Lung (tissue), 12 donors: ENCODE measurements around the gene GRHPR. TPM values are rescaled to one million over a fixed set of nuclear protein-coding genes. Genes with fewer than 3 reads are reported as not detected.

ENCODE experiments used
- ATAC-seq: fragments of 200-7000 bp; cut with Tn5 transposase; one replicate; pipeline ENCODE4 v1.9.1; 2020; ENCODE audit warnings: moderate number of reproducible peaks; ENCODE audit not compliant: insufficient read depth, low FRiP score
- DNase-seq, 3 donors: peaks; one replicate each; pipeline ENCODE4 v3.0.0-alpha.2; 2013 to 2017
- H3K27ac ChIP-seq, 2 donors: one replicate each; pipeline ENCODE4 v1.5.1; 2013; ENCODE audit warnings: mild to moderate bottlenecking in 2 of 2, moderate library complexity in 2 of 2, control low read depth in 1 of 2, inconsistent platforms in 1 of 2, low read depth in 1 of 2, low read length in 1 of 2
- H3K27me3 ChIP-seq, 3 donors: one replicate each; pipeline ENCODE4 v1.5.1; 2013; ENCODE audit warnings: low read length in 2 of 3; ENCODE audit not compliant: control insufficient read depth in 3 of 3, insufficient read depth in 3 of 3
- H3K36me3 ChIP-seq, 4 donors: one replicate each; pipeline ENCODE4 v1.5.1; 2013; ENCODE audit warnings: low read length in 4 of 4, mild to moderate bottlenecking in 1 of 4, moderate library complexity in 1 of 4; ENCODE audit not compliant: control insufficient read depth in 4 of 4, insufficient read depth in 4 of 4
- H3K4me1 ChIP-seq, 5 donors: one replicate each; pipeline ENCODE4 v1.5.1; 2013; ENCODE audit warnings: low read length in 5 of 5, mild to moderate bottlenecking in 2 of 5, moderate library complexity in 1 of 5; ENCODE audit not compliant: control insufficient read depth in 5 of 5, insufficient read depth in 5 of 5
- H3K4me3 ChIP-seq: one replicate; pipeline ENCODE4 v1.5.1; 2013; ENCODE audit warnings: mild to moderate bottlenecking, control low read depth, moderate library complexity
- H3K9ac ChIP-seq, 2 donors: one replicate each; pipeline ENCODE4 v1.5.1; 2013; ENCODE audit warnings: low read length in 2 of 2, control low read depth in 1 of 2; ENCODE audit not compliant: insufficient read depth in 1 of 2
- H3K9me3 ChIP-seq, 4 donors: one replicate each; pipeline ENCODE4 v1.5.1; 2013; ENCODE audit warnings: low read length in 3 of 4, mild to moderate bottlenecking in 1 of 4, moderate library complexity in 1 of 4; ENCODE audit not compliant: control insufficient read depth in 4 of 4, insufficient read depth in 3 of 4
- WGBS, 2 donors: extraction: QIAGEN DNeasy Blood & Tissue Kit; methylation state at CpG; one replicate each; pipeline ENCODE4 v1.1.7; 2013; 5-methylcytosine and 5-hydroxymethylcytosine counted together
- polyA plus RNA-seq, 2 donors: library from polyadenylated mRNA; stranded (reverse); fragments of 200-250 nt; gene quantifications; one replicate each; pipeline ENCODE4 v1.2.1, GENCODE V29; 2013
- total RNA-seq, 2 donors: library from RNA; depleted of rRNA in 1 of 2; stranded (reverse); fragments of >200 nt in 1 of 2; gene quantifications; one replicate each; pipeline ENCODE4 v1.2.1, GENCODE V29; 2014 to 2021
- TF ChIP-seq, protein P1 (sequence below): IDR thresholded peaks from 2 replicates; pipeline ENCODE4 v1.5.1; 2012; ENCODE audit warnings: mild to moderate bottlenecking; ENCODE audit errors: control extremely low read depth, extremely low read depth
- donor health status: control.
- donor health status: control.
- donor health status: Bipolar disorder and iron deficiency.
- donor health status: healthy.
- donor health status: DM: yes; HTN: yes; CAD: no.

GRHPR gene
- total and polyA plus RNA-seq, 4 donors = 55.5 to 98.9 (median 73.5) TPM

- 83 to 92% methylated on average over 3 of the region's 3 CpGs for WGBS, 2 donors
- H3K9me3 ChIP-seq = no peaks in the 10 kb centered on the region
- ATAC-seq = no peak
- no peaks in the 10 kb centered on the region for H3K27me3 ChIP-seq
- TF ChIP-seq, protein P1, sequence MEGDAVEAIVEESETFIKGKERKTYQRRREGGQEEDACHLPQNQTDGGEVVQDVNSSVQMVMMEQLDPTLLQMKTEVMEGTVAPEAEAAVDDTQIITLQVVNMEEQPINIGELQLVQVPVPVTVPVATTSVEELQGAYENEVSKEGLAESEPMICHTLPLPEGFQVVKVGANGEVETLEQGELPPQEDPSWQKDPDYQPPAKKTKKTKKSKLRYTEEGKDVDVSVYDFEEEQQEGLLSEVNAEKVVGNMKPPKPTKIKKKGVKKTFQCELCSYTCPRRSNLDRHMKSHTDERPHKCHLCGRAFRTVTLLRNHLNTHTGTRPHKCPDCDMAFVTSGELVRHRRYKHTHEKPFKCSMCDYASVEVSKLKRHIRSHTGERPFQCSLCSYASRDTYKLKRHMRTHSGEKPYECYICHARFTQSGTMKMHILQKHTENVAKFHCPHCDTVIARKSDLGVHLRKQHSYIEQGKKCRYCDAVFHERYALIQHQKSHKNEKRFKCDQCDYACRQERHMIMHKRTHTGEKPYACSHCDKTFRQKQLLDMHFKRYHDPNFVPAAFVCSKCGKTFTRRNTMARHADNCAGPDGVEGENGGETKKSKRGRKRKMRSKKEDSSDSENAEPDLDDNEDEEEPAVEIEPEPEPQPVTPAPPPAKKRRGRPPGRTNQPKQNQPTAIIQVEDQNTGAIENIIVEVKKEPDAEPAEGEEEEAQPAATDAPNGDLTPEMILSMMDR = no peak
- peaks cover 32 to 61% (median 53%) of the 10 kb centered on the region in 4 donors for H3K36me3 ChIP-seq
- H3K4me1 ChIP-seq = peaks cover 0 to 8% (median 1%) of the 10 kb centered on the region in 5 donors
- H3K27ac ChIP-seq = no peak overlapping the region
- H3K9ac ChIP-seq = no peak overlapping the region
- H3K4me3 ChIP-seq = no peak overlapping the region
- DNase-seq = no peak
Observed at GRCh38 chr9:37438359-37438758, 15.9 kb downstream of the GRHPR start.

DNA sequence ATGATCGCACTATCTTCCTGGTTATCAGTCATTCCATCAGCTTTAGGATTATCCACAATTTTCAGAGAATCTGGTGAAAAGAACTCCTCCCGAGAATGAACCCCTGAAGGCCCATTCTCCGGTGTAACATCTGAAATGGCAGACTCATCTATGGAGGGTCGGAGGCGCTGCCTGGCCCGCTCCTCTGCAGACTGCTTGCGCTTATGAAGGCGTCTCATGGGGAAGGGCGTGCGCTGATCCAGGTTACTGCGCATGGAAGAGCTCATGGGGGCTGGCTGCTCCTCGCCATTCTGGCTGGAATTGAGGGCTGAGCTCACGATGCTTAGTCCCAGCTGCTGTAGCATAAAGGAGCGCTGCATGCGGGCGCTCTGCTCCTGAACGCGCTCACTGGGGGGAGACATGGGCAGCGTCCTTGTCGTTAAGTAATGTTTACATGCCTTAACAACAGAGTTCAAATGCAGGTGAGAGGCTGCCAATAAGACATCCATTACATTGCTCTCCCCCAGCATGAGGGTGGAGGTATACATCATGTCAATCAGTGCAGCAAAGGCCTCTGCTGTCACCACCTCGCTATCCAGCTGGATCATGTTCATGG is 19.4 kb downstream of the GRHPR start:
- no peak for ATAC-seq
- DNase-seq = no peak

DNA sequence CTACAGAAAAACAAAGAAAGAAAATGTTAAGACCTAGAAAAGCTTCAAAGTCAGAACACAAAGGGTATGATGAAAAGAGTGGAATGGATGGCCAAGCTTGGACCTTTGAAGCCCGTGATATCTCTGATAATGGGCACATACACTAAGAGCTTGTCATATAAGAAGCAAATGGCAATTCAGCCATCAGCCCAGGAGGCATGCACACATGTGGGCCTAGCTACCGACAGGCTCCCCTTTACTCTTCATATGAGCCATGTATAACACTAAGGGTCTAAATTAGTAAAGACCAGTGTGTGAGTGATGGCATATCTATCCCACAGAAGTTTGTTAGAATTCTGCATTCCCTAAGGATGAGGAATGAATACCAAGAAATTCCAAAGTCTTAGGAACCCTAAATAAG is 20.1 kb downstream of the GRHPR start:
- no peaks in the 10 kb centered on the region for H3K27me3 ChIP-seq
- peaks cover 15 to 42% (median 34%) of the 10 kb centered on the region in 4 donors for H3K36me3 ChIP-seq
- no peaks in the 10 kb centered on the region for H3K9me3 ChIP-seq
- H3K4me3 ChIP-seq = no peak overlapping the region
- 94% methylated on average over 2 of the region's 2 CpGs for WGBS, 2 donors
- ATAC-seq = no peak
- TF ChIP-seq, protein P1 = no peak
- no peak overlapping the region for H3K9ac ChIP-seq
- no peak for DNase-seq
- no peak overlapping the region for H3K27ac ChIP-seq
- peaks cover 0 to 1% (median 0%) of the 10 kb centered on the region in 5 donors for H3K4me1 ChIP-seq

More for the DNA sequence above, 19.4 kb downstream of the GRHPR start:
- Histone ChIP-seq H3K9me3 (no peaks in the 10 kb centered on the region), H3K4me3 (no peak overlapping the region), H3K27ac (no peak overlapping the region), H3K27me3 (no peaks in the 10 kb centered on the region), H3K9ac (no peak overlapping the region), H3K36me3 (peaks cover 20 to 46% (median 40%) of the 10 kb centered on the region in 4 donors), H3K4me1 (peaks cover 0 to 1% (median 0%) of the 10 kb centered on the region in 5 donors)
- TF ChIP-seq, protein P1 = no peak
- 91 to 93% methylated on average over 21 of the region's 21 CpGs for WGBS, 2 donors

- no peaks in the 10 kb centered on the region for H3K9me3 ChIP-seq
- TF ChIP-seq, protein P1 = no peak
- no peak overlapping the region for H3K27ac ChIP-seq
- H3K9ac ChIP-seq = no peak overlapping the region
- H3K36me3 ChIP-seq = peaks cover 12 to 33% (median 29%) of the 10 kb centered on the region in 4 donors
- H3K4me1 ChIP-seq = peaks cover 0 to 1% (median 0%) of the 10 kb centered on the region in 5 donors
- H3K4me3 ChIP-seq = no peak overlapping the region
- ATAC-seq = no peak
- DNase-seq = no peak
- WGBS, 2 donors = 98% methylated on average over 5 of the region's 5 CpGs
- no peaks in the 10 kb centered on the region for H3K27me3 ChIP-seq
Observed at GRCh38 chr9:37443566-37443965, 21.1 kb downstream of the GRHPR start.
